Activated naive CD8-positive, alpha-beta T cell treated with anti-CD3 and anti-CD28 coated beads, Interleukin-2, amount 50 U/mL, for 16 hours (primary cell): ENCODE results near the gene RRM2.

Experiments used
- DNase-seq: peaks from one replicate; pipeline ENCODE4 v3.0.0-alpha.2; 2020; ENCODE audit warnings: low read depth, low spot score

Gene RRM2

GRCh38 chr2:10122500-10123280, at the start of gene RRM2:
Gene RRM2, plus strand, starts transcription at chr2:10122739. Its CDS starts 60 bp downstream, at chr2:10122799.
- peak; percentile 75 for DNase-seq

GRCh38 chr2:10073706-10074105, 48.8 kb upstream of the RRM2 start:
- DNase-seq, result no peak

- DNase-seq, result no peak
These were observed 47.4 kb upstream of the RRM2 start for GRCh38 chr2:10075101-10075500.

- no peak for DNase-seq
These were observed 46.8 kb upstream of the RRM2 start for GRCh38 chr2:10075571-10076209.

GRCh38 chr2:10076511-10076910, 46.0 kb upstream of the RRM2 start:
- DNase-seq, result no peak

GRCh38 chr2:10076988-10077527, 45.5 kb upstream of the RRM2 start:
- no peak for DNase-seq

GRCh38 chr2:10078001-10078400, 44.5 kb upstream of the RRM2 start:
- DNase-seq, result no peak

- no peak for DNase-seq
These were observed 43.8 kb upstream of the RRM2 start for GRCh38 chr2:10078704-10079265.

- DNase-seq, result no peak
These were observed 43.2 kb upstream of the RRM2 start for GRCh38 chr2:10079266-10079869.

- no peak for DNase-seq
These were observed 42.5 kb upstream of the RRM2 start, which contains the start of gene CYS1 for GRCh38 chr2:10079870-10080535. Gene CYS1, minus strand, starts transcription at chr2:10080411. Its CDS starts 188 bp downstream, at chr2:10080223.

- no peak for DNase-seq
These were observed 41.8 kb upstream of the RRM2 start for GRCh38 chr2:10080536-10081304.

- no peak for DNase-seq
These were observed 39.5 kb upstream of the RRM2 start for GRCh38 chr2:10083046-10083445.

- DNase-seq, result no peak
These were observed 38.8 kb upstream of the RRM2 start for GRCh38 chr2:10083692-10084211.

GRCh38 chr2:10084223-10084865, 38.2 kb upstream of the RRM2 start:
- no peak for DNase-seq

- no peak for DNase-seq
These were observed 37.4 kb upstream of the RRM2 start for GRCh38 chr2:10085043-10085667.

GRCh38 chr2:10085668-10086059, 36.9 kb upstream of the RRM2 start:
- DNase-seq, result no peak

- no peak for DNase-seq
These were observed 35.6 kb upstream of the RRM2 start for GRCh38 chr2:10086950-10087349.

GRCh38 chr2:10087360-10087759, 35.2 kb upstream of the RRM2 start:
- DNase-seq, result no peak

- no peak for DNase-seq
These were observed 32.9 kb upstream of the RRM2 start for GRCh38 chr2:10089565-10090190.
